Kidney epithelial cell (primary cell): ENCODE data around the gene FGR. TPM values are rescaled to one million over a fixed set of nuclear protein-coding genes. Genes with fewer than 3 reads are reported as not detected.

ENCODE experiments used
- DNase-seq: peaks from one replicate; pipeline ENCODE4 v3.0.0-alpha.2; 2010; ENCODE audit warnings: low read depth
- H3K27me3 ChIP-seq: 2 replicates; pipeline ENCODE4 v1.6.0; 2011; ENCODE audit warnings: low read length; ENCODE audit not compliant: control insufficient read depth, insufficient read depth
- H3K36me3 ChIP-seq: 2 replicates; pipeline ENCODE4 v1.5.1; 2011; ENCODE audit warnings: low read length; ENCODE audit not compliant: control insufficient read depth, insufficient read depth
- H3K4me3 ChIP-seq: 2 replicates; pipeline ENCODE4 v1.5.1; 2011; ENCODE audit warnings: low read depth, mild to moderate bottlenecking, control low read depth, low read length
- total RNA-seq: library from RNA; depleted of rRNA; stranded (reverse); fragments of >200 nt; gene quantifications from 2 replicates; pipeline ENCODE4 v1.2.3, GENCODE V29; 2015
- TF ChIP-seq, protein P1 (sequence below): IDR thresholded peaks from 2 replicates; pipeline ENCODE4 v1.5.1; 2011; ENCODE audit warnings: mild to moderate bottlenecking, moderate library complexity, low read length, control low read depth, inconsistent platforms; ENCODE audit not compliant: insufficient read depth, poor library complexity, severe bottlenecking

Gene FGR
- total RNA-seq, 1 donor from 2014 or later: not detected

- TF ChIP-seq, protein P1, sequence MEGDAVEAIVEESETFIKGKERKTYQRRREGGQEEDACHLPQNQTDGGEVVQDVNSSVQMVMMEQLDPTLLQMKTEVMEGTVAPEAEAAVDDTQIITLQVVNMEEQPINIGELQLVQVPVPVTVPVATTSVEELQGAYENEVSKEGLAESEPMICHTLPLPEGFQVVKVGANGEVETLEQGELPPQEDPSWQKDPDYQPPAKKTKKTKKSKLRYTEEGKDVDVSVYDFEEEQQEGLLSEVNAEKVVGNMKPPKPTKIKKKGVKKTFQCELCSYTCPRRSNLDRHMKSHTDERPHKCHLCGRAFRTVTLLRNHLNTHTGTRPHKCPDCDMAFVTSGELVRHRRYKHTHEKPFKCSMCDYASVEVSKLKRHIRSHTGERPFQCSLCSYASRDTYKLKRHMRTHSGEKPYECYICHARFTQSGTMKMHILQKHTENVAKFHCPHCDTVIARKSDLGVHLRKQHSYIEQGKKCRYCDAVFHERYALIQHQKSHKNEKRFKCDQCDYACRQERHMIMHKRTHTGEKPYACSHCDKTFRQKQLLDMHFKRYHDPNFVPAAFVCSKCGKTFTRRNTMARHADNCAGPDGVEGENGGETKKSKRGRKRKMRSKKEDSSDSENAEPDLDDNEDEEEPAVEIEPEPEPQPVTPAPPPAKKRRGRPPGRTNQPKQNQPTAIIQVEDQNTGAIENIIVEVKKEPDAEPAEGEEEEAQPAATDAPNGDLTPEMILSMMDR: no peak
- no peaks in the 10 kb centered on the region for H3K36me3 ChIP-seq
- H3K4me3 ChIP-seq: no peak overlapping the region
- no peaks in the 10 kb centered on the region for H3K27me3 ChIP-seq
- peak; percentile 42 for DNase-seq
These were observed 24.0 kb upstream of the FGR start for GRCh38 chr1:27658951-27659496.

- Histone ChIP-seq H3K27me3 (no peaks in the 10 kb centered on the region), H3K36me3 (no peaks in the 10 kb centered on the region), H3K4me3 (no peak overlapping the region)
- TF ChIP-seq, protein P1: no peak
- DNase-seq: no peak
These were observed 21.3 kb upstream of the FGR start for GRCh38 chr1:27656157-27656893.

DNA sequence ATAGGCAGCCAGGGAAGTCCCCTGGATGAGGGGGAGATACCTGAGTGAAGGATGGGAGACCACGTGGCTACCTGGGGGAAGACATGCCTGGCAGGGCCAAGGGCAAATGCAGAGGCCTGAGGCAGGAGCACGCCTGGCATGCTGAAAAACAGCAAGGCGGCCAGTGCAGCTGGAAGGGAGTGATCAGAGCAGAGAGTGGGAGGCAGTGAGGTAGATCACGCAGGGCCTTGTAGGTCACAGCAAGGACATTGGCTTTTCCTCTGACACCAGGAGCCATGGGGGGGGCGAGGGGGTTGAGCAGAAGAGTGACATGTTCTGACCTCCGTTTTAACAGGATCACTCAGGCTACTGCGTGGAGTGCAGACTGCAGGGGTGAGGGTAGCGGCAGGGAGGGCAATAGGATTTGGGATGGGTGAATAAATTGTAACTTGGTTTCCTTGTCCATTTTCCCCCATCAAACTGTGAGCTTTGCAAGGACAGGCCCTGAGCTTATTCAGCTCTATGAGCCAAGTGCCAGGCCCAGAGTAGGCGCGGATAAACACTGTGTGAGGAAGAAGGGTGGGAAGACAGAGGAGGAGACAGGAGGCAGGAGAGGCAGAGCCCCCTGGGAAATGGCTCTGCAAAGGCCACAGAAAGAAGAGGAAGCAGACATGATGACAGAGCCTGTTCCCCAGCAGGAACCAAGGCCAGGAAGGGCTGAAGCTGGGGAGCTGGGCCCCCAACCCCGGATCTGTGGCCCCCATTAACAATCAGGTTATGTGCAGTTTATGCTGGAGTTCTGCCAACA, 20.4 kb upstream of the FGR start:
- TF ChIP-seq, protein P1: no peak
- no peak for DNase-seq
- Histone ChIP-seq H3K36me3 (no peaks in the 10 kb centered on the region), H3K4me3 (no peak overlapping the region), H3K27me3 (no peaks in the 10 kb centered on the region)

GRCh38 chr1:27652111-27652864, 17.3 kb upstream of the FGR start:
- DNase-seq: no peak
- no peaks in the 10 kb centered on the region for H3K36me3 ChIP-seq
- no peak overlapping the region for H3K4me3 ChIP-seq
- no peaks in the 10 kb centered on the region for H3K27me3 ChIP-seq
- TF ChIP-seq, protein P1: no peak

DNA sequence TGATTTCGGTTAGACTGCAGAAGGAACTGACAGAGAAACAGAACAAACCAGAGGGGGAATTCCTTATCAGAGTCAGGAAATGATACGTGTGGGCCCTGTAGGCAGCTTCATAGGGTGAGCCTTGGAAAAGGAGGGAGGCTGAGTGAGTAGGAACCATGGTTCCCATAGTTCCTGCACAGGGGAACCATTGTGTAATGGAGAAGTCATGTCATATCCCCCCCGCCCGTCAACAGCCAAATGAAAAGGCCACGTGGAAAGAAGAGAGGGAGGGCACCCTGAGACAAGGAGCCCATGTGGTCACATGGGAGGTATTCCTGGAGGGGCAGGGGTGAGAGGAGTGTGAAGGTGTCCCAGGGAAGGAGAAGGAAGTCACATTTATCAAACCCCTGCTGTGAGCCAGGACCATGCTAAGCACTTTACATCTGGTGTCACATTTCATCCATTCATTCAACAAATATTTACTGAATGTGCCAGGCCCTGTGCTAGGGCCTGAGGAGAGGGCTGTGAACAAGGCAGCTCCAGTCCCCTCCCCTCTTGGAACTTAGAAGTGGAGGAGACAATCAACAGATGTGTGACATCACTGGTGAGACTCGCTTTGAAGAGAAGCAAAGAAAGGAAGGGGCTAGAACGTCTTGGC, 15.7 kb upstream of the FGR start:
- Histone ChIP-seq H3K36me3 (no peaks in the 10 kb centered on the region), H3K4me3 (no peak overlapping the region), H3K27me3 (no peaks in the 10 kb centered on the region)
- TF ChIP-seq, protein P1: no peak
- no peak for DNase-seq
